NCI-H2171 treated with DMSO at 0.1 percent for 48 hours (cell line): ENCODE measurements around the gene MXD3.

Experiments
- DNase-seq: peaks from one replicate; lab custom pipeline; 2025; lab: John Stamatoyannopoulos, UW

The MXD3 gene

GRCh38 chr5:177303121-177303924 lies 8.4 kb downstream of the MXD3 start, which contains the start of the genes PRELID1 and RAB24:
Gene PRELID1, plus strand, starts transcription at chr5:177303799. Its CDS starts 187 bp downstream, at chr5:177303986.
Gene RAB24, minus strand, starts transcription at chr5:177303719. Its CDS starts 431 bp downstream, at chr5:177303288.
- peak; percentile 51 for DNase-seq

DNA sequence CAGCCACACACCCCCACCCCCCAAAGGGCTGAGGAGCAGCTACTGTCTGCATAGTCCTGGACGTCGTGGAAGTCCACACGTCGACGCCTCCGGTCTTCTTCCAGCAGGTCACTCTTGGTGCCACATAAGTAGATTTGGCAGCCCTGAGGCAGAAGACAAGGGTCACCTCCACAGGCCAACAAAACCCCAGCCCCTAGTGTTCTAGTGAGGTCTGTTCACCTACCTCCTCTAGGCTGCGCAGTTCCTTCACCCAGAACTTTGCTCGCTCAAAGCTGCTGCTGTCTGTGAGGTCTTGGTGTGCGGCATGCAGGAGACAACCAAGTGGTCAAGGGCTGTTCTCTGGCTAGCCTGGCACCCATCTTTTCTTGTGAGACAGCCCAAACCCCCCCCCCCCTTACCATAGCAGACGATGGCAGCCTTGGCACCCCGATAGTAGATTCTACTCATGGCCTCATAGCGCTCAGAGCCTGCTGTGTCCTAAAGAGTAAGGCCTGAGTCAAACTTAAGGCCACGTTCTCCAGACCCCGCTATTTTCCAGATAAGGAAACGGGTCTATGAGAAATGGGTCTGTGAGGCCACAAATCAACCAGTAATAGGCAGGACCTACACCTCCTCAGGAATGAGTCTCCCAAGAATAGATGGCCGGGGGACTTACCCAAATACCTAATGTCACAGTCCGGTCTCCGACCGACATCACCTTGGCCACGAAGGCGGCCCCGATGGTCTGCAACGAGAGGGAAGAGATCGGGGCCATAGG lies 9.2 kb downstream of the MXD3 start:
- no peak for DNase-seq

GRCh38 chr5:177301503-177302165 lies 10.1 kb downstream of the MXD3 start:
- peak; percentile 70 for DNase-seq

GRCh38 chr5:177300951-177301350 lies 10.7 kb downstream of the MXD3 start:
- DNase-seq: no peak

GRCh38 chr5:177300236-177300880 lies 11.3 kb downstream of the MXD3 start:
- DNase-seq: no peak

DNA sequence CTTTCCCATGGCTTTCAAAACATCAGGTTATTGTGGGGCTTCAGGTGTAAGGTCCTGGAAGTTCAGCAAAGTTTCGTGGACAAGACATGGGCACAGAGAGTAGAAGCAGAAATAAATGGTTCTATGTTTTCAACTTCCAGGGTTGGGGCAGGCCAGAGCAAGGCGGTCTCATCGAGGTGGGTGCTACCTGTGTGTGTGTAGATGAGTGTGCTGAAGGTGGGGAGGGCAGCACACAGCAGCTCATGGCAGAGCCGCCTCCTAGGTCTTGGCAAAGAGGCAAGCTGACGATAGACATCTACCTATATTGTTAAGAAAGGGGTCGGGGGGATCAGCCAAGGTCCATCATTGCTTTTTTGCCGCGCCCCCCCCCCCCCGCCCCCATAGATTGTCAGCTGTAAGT lies 12.0 kb downstream of the MXD3 start:
- no peak for DNase-seq

- no peak for DNase-seq
Measured at GRCh38 chr5:177297922-177298321, 13.8 kb downstream of the MXD3 start.

- no peak for DNase-seq
Measured at GRCh38 chr5:177296581-177296980, 15.1 kb downstream of the MXD3 start.

GRCh38 chr5:177295924-177296323 lies 15.8 kb downstream of the MXD3 start:
- DNase-seq: no peak

GRCh38 chr5:177294632-177295031 lies 17.1 kb downstream of the MXD3 start:
- no peak for DNase-seq

GRCh38 chr5:177293819-177294581 lies 17.7 kb downstream of the MXD3 start:
- no peak for DNase-seq

DNA sequence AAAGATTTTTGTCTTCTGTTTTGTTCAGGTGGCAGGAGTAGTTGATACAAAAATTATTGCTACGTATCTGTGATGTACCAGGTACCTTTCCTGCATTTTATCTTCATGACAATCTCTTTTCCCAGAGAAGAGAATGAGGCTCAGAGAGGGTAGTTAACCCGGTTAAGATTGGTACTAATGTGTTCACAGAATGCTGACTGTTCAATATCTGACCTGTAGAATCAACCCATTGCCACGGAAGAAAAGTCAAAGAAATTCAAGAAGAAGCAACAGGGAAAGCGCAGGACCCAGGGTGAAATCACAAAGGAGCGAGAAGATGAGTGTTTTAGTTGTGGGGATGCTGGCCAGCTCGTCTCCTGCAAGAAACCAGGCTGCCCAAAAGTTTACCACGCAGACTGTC lies 20.0 kb downstream of the MXD3 start:
- no peak for DNase-seq

DNA sequence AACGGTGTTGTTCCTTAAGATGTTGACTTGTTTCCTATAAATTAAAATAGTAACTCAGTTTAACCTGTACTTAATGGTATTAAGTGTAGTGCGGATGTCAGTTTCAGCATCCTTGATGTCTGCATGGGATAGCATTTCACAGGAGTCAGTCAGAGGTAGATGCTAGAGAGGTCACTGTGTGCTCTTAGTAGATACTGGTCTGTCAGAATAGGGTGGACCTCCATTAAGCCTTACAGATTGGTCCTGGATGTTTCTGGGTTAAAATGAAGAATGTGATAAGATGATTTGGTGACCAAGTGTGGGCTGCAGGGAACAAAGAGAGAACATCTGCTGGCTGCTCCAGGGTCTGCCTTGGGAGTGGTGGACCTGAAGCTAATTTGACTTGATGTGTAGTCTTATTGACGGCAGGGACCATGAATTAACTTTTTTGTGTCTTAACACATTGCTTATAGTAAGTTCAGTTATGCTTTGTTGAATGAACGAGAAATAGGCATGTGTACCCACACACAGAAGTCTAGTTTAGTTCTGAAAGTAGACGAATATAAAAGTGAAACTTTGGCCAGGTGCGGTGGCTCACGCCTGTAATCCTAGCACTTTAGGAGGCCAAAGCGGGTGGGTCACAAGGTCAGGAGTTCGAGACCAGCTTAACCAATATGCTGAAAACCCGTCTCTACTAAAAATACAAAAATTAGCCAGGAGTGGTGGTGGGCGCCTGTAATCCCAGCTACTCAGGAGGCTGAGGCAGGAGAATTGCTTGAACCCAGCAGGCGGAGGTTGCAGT lies 20.7 kb downstream of the MXD3 start:
- no peak for DNase-seq

DNA sequence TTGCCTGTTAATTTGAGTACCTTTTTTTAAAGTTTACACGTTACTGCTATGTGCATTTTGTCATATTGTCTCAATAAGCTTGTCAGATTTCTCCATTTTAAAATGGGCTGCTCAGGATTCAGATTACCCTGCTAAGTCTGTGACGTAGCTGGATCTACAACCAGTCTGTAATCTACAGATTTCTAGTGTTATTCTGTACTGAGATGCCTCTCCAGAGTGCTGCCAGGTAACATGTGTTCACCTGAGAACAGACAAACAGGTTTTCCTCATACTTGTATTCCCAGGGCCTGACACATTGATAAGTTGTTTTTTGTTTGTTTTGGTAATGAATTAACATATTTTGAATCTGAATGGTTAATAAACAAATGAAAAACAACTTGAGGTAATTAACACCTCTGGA lies 23.5 kb downstream of the MXD3 start:
- DNase-seq: no peak

DNA sequence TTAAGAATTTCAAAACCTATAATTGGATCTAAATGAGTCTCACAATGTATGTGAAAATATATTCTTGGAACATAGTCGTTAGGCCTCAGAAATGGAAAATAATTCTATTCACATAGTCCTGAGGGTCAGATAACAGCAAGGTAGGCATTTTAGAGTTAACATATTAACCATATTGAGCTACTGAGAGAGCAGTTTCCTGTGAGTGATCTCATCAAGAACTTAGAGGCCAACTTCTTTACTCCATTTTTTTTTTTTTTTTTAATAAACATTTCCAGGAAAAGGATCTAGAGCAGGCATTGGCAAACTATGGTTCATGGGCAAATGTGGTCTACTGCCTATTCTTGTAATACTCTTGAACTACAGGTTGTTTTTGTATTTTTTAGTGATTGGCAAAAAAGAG lies 34.8 kb downstream of the MXD3 start:
- no peak for DNase-seq

GRCh38 chr5:177275883-177276282 lies 35.8 kb downstream of the MXD3 start:
- DNase-seq: no peak

DNA sequence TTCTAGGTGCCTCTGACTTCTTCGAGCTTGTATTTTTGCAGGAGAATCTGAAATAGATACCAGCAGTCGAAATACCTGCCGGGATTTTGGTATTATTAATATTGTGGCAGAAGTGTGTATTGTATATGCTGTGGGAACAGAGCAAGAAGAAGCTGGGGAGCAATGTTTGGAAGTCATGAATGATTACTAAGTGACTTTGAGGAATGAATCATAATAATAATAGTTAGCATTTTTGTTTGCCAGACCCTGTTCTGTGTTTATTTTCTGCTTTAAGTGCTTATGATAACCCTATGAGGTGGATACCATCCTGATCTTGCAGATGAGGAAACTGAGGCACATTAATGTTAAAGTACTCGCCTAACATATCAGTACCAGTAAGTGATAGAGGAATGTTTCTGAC lies 40.6 kb downstream of the MXD3 start:
- DNase-seq: no peak

- DNase-seq: no peak
Measured at GRCh38 chr5:177270653-177271052, 41.0 kb downstream of the MXD3 start.

DNA sequence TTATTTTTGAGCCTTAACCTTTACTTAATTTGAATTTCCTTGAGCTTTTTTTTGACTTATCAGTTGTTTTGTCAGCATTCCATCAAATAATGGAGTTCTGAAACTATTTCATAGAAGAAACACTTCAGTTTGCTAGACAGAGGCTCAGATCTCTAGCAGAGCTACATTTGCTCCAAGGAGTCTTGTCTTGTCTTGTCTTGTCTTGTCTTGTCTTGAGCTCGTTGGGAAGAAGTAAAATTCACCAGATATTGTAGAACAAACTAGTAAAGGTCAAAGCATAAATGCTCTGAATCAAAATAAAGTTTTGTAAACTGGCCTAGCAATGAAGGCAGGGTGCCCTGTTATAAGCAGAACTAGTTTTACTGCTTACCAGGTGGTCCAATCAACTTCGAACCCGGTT lies 41.7 kb downstream of the MXD3 start:
- DNase-seq: no peak

GRCh38 chr5:177269232-177269895 lies 42.3 kb downstream of the MXD3 start:
- no peak for DNase-seq
